GM21717 (cell line): ENCODE data around the gene CLCN4.

Experiments used
- ATAC-seq: cut with Tn5 transposase; IDR thresholded peaks from one replicate; pipeline ENCODE4 v1.9.1; 2021; ENCODE audit warnings: mild to moderate bottlenecking, moderate library complexity; ENCODE audit not compliant: unreplicated experiment

Gene CLCN4

DNA sequence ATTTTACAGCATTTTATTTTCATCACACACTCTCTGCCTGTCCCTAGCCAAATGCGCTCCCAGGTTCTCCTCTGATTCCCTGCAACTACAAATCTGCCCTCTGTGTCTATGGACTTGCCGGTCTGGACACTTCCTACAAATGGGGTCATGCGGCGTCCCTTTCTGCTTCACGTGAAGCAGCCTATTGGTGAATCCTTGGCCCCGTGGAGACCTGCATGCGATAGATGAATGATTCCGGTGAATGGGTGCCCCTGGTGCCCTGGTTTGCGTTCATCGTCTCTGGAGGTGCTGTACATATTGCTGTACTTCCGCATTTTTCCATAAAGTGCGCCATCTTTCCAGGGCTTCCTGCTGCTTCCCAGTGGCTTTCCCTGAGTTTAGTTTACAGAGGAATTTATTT, 27.5 kb upstream of the CLCN4 start:
- no peak for ATAC-seq

DNA sequence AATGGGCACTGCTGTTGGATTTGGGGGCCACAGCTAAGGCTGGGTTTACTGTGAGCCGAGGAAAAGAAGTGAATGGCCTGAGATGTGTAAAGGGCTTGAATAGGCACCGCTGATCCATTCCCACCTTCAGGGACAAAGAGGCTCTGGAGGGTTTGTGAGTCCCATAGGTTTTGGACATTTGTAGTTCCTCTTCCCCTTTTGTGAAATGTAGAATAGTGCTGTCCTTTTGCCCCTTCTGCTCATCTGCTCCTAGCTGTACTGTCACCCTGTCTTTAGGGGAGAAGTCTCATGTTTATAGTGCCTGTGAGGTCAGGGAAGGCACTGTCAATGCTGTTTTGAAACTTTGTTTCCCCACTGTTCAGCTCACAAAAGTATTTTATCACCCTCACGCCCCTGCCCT, 26.4 kb upstream of the CLCN4 start:
- no peak for ATAC-seq

DNA sequence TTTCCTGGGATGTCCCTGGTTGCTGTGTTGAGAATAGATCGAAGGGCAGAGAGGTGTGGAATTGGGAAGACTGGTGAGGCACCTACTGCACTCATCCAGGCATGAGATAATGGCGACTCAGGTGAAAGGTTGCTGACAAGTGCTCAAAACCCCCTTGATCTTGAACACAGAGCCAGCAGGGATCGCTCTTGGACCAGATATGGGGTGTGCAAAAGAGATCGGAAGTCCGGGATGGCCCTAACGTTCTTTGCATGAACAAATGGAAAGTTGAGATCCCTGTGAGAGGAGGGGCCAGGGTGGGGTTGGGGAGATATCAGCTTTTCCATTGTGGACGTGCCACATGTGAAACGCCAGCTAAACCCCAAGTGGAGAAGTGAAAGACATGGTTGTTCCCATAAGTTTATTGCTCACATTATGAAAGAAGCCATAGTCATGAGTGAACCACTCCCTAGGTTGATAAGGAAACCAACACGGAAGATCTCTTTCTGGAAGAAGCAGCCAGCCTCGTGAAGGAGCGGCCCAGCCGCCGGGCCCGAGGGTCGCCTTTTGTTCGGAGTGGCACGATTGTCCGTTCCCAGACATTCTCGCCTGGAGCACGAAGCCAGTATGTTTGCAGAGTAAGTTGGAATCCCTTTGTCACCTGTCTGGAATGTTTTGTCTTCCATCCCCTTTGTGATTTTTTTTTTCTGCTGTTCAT, 22.6 kb upstream of the CLCN4 start:
- ATAC-seq = no peak

DNA sequence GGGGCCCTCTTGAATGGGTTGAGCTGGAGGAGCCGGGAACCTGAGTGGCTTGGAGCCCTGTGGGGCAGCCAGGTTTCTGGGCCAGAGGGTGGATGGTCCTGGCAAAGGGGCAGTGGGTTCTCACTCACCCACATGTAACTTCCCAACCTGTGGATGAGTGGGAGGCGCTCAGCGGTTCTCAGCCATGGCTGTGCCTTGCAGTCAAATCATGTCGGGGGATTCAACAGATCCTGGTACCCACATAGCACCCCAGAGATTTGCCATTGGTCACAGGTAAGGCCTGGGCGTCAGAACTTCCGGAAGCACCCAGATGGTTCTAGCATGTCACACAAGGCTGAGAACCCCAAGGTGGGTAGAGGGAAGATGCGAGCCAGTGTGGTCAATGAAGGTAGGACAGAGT, 21.9 kb upstream of the CLCN4 start:
- ATAC-seq = no peak

DNA sequence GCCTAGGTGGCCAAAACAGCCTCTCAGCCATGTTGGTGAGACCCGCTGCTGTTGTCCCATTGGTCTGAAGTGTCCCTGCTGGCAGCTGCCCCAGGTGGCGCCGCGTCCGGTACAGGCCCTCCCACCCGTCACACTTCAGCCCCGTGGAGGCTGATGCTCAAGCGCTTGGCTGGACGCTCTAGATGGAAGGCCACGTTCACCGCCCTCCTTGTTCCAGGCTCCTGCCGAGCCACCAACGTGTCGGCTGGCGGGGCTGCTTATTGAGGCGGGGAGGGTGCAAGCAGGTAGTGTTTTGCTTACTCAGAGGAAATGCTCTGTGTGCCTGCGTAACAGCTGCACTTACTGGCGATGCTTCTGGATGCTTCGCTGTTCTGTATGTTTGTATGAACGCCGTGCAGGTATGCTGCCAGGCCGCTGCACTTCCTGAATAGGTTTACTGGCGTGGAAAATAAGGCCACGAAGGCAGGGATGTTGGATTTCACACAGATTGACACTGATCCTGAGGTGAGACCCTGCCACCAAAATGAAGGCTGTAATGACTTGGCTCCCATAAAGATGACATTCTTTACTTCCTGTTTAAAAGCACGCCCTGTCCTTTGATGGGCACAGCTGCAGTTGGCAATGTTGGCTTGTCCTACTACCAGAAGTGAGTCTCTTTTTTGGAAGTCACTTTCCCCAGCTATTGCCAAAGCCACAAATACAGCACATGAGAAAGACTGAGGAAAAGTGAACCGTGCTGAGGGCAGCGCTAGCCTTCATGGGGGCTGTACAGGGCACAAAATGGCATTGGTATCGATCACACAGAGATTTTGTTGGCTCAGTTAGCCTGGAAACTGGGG, 21.0 kb upstream of the CLCN4 start:
- no peak for ATAC-seq

DNA sequence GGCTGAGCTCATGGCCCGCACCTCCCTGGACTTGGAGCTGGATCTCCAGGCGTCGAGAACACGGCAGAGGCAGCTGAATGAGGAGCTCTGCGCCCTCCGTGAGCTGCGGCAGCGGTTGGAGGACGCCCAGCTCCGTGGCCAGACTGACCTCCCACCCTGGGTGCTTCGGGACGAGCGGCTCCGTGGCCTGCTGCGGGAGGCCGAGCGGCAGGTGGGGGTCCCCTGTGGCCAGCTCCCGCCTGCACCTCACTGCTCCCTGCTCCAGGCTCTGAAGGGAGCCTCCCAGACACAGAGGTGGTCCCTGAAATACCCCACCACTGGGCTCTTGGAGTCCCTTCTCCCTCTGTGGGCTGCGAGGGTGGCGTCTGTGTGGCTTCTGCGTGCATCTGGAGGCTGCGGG, 18.0 kb upstream of the CLCN4 start:
- ATAC-seq = no peak

DNA sequence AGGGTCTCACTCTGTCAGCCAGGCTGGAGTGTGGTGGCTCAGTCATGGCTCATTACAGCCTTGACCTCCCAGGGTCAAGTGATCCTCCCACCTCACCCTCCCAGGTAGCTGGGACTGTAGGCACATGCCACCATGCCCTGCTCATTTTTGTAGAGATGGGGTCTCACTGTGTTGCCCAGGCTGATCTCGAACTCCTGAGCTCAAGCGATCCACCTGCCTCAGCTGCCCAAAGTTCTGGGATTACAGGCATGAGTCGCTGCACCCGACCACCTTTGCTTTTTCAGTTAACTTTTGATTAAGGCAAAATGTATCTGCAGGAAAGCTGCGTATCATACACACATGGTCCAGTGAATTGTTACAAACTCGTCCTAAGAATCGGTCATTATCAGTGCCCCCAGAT, 16.5 kb upstream of the CLCN4 start:
- no peak for ATAC-seq

DNA sequence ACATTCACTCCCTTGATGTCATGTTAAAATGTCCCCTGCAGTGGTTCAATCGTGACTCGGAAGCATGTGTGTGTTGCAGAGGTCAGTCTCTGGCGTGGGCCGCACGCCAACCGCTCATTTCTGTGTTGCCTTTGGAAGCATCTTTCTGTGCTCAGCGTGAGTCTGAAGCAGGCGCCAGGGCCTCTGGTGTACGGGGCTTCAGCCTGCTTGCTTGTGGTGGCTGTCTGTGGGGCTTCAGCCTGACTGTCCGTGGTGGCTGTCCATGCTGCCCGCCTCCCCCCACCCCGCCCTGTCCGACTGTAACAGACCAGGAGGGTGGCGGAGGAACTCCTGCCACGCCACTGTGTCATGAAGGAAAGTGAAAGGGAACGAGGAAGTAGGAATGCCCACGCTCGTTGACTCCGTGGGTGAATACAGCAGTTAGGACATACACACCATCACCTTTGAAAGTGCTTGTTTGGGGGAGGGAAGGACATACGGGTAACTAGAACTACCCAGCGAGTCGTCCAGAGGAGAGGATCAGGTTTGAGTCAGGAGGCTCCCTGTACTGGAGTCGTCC, 14.7 kb upstream of the CLCN4 start:
- no peak for ATAC-seq

DNA sequence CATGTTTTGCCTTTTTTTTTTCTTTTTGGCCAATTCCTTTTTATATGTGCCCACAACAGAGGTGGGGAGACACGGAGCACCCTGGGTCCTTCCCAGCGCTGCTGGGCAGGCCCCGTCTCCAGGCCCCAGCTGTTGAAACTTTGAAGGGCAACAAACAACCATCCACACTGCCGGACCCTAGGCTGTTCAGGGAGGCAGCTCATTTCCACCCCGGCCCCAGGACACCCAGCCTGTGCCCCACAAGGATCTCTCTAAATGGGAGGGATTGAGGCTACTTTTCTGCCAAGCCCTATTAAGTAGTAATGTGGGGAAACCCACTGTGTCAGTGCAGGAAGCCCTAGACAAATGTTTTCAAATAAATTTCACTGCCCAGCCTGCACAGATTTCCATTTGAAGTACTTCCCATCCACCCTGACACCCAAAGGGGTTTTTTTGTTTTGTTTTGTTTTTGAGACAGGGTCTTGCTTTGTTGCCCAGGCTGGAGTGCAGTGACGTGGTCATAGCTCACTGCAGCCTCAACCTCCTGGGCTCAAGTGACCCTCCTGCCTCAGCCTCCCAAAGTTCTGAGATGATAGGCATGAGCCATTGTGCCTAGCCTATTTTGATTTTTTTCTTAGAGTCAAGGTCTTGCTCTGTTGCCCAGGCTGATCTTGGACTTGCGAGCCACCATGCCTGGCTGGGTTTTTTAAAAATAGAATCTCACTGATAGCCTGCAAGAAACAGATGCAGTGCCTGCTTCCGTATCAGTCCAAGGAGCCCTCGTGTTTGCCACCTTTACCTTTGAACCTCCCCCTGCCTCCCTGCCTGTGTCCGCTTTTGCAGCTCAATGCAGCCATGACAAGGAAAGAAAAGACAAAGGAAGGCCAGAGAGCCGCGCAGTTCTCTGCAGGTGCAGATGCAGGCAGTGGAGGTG, 13.4 kb upstream of the CLCN4 start:
- no peak for ATAC-seq

DNA sequence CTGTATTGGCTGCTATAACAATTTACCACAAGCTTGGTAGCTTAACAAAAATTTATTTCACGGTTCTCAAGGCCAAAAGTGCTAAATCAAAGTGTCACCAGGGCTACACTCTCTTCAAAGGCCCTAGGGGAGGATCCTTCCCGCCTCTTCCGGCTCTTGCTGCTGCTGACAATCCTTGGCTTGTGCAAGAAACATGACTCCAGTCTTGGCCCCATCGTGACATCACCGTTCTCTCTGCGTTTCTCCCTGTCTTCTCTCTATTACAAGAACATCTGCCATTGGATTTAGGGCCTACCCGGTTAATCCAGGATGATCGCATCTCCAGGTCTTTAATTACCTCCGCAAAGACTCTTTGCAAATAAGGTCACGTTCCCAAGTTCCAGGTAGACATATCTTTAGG, 10.4 kb upstream of the CLCN4 start:
- ATAC-seq = no peak

DNA sequence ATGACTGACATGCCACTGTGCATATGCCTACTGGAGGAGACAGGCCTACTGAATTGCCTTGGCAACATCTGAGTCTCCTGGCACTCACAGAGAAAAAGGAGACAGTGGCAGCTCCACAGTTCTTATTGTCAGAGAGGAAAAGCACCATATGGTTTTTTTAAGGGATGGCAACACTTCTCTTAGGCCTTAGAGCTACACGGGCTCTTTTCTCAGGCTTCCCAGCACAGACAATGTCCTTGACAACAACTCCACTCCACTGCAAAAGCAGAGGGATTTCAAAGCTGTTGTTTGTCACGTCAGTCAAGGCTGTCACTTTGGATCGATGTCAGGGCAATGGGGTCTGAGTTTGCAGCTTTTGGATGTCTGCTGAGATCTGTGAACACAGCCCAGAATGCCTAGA, 4.7 kb upstream of the CLCN4 start:
- ATAC-seq = no peak

DNA sequence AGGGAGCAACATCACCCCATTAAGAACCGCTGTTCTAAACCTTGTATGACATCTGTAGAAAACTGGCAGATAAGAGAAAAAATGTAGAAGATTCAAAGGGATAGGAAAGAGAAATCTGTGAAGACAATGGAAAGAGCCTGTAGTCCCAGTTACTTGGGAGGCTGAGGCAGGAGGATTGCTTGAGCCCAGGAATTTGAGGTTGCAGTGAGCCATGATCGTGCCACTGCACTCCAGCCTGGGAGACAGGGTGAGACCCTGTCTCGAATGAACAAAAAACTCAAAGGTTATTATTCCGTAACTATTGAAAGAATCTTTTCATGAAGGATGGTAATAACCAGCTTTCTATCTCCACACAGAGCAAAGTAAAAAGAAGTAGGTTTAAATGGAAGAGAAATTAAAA, 1.6 kb upstream of the CLCN4 start:
- ATAC-seq = no peak

DNA sequence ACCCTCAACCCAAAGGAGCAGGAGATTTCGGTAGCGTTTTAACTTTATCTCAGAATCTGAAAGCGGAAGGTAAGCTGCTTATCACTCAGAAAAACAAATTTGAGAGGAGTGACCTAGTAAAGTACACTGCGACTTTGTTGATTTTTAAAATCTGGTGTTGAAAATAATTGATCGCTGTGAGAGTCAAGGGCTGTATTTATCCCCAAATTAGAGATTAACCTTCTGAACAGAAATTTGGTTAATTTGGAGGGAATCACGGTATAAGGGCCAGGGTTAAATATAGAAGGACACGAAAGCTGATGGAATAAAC, 212 bp downstream of the CLCN4 start:
- no peak for ATAC-seq

DNA sequence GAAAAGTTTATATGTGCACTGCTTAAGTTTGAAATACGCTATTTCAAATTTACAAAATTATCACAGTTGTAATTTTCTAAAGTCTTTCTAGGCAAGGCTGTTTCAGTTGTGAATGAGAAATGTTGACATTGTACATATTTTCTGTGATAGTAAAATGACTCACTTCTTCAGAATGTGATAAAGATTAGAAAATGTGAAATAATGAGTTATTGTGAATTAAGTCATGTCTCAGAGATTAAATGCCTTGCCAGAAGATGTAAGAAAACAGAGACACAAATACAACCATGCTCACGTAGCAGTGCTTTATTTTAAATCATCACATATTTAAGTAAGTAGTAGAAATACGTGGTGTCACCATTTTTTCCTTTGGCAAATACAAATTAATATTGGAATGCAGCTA, 768 bp downstream of the CLCN4 start:
- ATAC-seq = no peak

DNA sequence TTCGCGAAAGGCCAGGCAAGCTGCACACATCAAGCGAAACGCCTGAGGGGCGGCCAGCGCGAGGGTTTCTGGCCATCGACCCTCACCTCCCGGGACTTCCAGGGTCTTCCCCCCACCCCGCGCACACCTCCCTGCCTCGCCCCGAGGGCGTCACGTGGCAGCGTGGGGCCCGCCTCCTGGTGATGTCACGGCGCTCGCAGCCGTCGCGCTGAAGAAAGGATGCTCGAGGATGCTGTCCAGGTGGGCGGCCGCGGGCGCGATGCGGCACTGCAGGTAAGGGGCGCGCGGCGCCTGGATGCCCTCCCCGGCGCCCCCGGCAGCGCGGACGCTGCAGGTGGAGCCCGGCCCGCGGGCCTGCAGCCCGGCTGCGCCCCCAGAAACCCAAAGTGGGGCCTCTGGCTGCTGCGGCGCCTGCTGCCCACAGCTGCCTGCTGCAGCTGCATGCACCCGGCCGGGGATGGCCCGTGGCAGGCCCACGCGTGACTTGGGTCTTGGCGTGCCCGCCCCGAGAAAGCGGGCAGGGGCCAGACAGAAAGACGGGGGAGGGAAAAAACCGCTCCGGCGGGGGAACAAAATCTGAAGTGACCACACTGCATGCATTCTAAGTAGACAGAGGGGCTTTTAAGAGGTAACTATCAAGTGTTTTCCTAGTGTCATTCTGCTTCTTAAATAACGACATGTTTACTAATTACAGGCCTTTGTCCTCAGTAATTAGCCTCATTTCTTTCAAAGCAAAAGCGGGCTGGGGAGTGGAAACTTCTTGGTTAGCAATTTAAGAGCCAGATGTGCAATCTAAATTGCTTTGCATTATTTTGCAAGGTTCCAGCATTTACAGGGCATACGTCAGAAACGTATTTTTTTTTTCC, 1.7 kb downstream of the CLCN4 start:
- ATAC-seq = no peak

DNA sequence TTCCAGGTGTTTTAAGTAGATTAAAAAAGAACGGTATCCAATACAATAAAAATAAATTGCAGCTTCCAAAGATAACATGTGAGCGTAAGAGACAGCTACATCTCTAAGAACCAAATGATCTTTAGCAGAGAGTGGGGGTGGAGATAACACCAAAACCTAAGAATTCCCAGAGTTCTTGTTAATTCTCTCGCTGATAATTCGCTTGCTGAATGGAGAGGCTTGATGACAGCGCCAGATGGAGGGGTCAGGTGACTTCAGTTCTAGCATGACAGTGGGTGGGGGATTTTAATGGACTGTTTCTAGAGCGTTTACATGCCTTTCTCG, 2.3 kb downstream of the CLCN4 start:
- no peak for ATAC-seq

DNA sequence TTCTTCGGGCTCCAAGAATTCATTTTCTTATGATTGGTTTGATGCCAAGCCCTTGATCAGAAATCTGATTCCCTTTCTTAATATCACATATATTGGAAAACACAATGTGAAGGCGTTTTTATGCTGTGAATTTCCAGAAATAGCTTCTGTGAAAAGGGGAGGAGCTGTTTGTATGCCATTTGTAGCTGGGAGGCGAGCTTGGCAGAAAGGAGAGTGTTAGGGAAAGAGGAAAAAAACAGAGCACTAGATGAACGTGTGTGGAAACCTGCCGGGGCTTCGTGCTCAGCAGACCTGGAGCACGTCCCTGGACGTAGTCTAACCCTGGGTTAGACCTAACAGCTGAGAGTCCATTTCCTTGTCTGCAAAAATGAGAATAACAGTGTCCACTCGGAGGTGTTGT, 3.4 kb downstream of the CLCN4 start:
- ATAC-seq = no peak

DNA sequence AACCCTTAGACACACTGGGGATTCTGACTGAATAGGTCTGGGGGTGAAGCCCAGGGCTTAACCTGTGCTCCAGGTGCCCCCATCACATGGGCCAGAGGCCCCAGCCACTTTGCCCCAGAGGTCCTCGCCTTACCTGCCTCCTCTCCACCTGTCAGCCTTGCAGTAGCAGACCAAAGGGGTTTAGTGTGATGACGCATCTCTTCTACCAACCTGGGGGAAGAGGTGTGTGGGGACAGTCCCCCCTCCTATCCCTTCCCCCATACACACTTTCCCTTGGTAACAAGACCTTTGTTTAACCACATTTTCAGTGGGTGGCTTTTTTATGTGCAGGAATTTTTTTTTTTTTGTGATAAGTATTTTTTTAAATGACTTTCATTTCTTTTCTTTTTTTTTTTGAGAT, 6.3 kb downstream of the CLCN4 start:
- ATAC-seq = no peak

DNA sequence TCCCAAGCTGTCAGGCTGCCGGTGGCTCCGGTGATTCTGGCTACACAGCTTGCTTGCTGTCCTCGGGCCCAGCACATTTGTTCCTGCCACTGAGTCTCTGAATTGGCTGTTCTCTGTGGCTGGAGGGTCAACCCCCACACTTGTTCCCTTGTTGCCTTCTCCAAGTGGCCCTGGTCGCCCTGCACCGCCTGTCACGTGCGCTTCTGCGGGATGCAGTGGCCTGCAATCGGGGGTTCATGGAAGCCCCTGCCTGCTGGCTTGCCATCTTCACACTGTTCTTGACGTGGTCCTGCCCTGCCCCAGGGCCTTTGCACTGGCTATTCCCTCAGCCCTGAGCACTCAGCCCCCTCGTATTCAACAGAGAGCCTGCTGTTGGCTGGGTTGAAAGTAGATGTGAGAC, 8.1 kb downstream of the CLCN4 start:
- ATAC-seq = no peak

DNA sequence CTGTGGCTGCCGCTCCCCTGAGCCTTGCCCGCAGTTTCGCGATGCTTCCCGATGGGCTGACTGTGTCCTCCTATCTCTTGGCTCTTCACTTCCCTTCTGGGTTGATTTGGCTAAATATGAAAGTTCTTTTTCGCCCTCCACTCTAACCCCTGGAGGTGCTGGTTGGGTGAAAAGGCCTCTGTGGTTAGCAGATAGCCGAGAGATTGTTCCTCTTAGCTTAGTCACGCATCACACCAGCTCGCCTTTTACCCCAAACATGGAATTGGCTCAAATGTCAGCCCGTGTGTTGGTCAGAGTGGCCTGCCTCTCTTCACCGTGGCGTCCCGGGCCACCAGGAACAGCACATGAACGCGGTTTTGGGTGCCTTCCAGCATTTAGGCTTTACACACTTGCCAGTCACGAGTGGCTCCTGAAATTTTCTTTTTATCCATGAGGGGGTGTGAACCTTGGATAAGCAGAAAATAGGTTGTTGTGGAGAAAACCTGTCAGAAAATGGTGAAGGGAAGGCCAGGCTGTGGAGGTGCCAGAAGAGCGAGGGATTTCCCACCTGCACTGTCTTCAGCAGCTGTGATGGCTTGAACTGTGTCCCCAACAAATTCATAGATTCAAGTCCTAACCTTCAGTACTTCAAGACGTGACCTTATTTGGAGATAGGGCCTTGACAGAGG, 8.9 kb downstream of the CLCN4 start:
- no peak for ATAC-seq
